Measurements from ENCODE around the gene ATP6V0A4.

GRCh38 chr7:138713191-138713590 lies 84.8 kb downstream of the ATP6V0A4 start:
- no peak for TF ChIP-seq CTCF (IDR thresholded peaks at IDR 0.05; ENCODE audit: borderline replicate concordance, extremely low read depth, low read length, poor library complexity, severe bottlenecking)
- no peak for TF ChIP-seq EZH2 (IDR thresholded peaks at IDR 0.05; ENCODE audit: borderline replicate concordance, low read depth, low read length, severe bottlenecking)
